Measurements from ENCODE around the gene SERBP1. TPM values are rescaled to one million over a fixed set of nuclear protein-coding genes. Genes with fewer than 3 reads are reported as not detected.

SERBP1 gene
- total and polyA plus RNA-seq, 2 of the 8 experiments (the other 6 are each of a cell fraction or from before 2014, with no cell fraction given): 229 to 536 TPM

DNA sequence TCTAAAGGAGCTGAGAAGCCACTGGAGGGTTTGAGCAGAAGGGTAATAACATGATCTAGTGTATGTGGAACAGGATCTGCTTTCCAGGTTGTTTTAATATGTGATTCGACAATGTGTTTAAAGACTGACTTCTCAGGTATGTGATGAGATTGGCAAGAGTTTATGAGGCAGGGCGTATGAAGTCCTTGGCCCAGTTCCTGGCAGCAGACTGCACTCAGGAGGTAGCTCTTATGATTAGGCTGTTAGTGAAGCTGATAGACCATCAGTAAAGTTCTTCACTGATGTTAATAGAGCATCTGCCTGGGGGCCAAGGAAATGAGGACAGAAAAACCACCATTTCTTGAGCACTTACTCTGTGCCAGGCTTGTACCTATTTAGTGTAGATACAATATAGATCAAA, 41.9 kb upstream of the SERBP1 start:
- Histone ChIP-seq H3K36me3 (ENCODE audit: control insufficient read depth in 2 of 4, insufficient read depth in 4 of 4, low read length in 3 of 4) (no peaks in the 10 kb centered on the region; a peak in 1 of 8 replicates), H4K20me1 (replicated peaks in 1 of 2; ENCODE audit: control insufficient read depth in 1 of 2, insufficient read depth in 2 of 2, low read length in 2 of 2) (no peaks in the 10 kb centered on the region), H3K14ac (ENCODE audit: insufficient read length) (no peak overlapping the region), H2BK20ac (ENCODE audit: low read length) (no peak overlapping the region), H2BK120ac (replicated peaks; ENCODE audit: low read depth, low read length) (no peak overlapping the region), H3K56ac (replicated peaks; ENCODE audit: insufficient read length, low read depth, low read length) (no peak overlapping the region), H2BK15ac (ENCODE audit: low read length) (no peak overlapping the region), H3K79me1 (ENCODE audit: low read depth, low read length) (no peaks in the 10 kb centered on the region), H2AFZ (ENCODE audit: low read length) (no peak overlapping the region), H3K18ac (ENCODE audit: extremely low read depth, low read length) (no peak overlapping the region), H2BK5ac (ENCODE audit: low read depth, low read length) (no peak overlapping the region), H3K4ac (replicated peaks; ENCODE audit: insufficient read length, low read depth, low read length) (no peak overlapping the region), H4K8ac (ENCODE audit: extremely low read depth, insufficient read depth, low read length) (no peak overlapping the region), H3K27me3 (replicated peaks in 1 of 4; ENCODE audit: control insufficient read depth in 3 of 4, extremely low read depth in 1 of 4, insufficient read depth in 3 of 4, low read length in 3 of 4) (no peaks in the 10 kb centered on the region), H2AK5ac (ENCODE audit: low read depth, low read length) (no peak overlapping the region), H3K23ac (ENCODE audit: insufficient read length) (no peak overlapping the region), H3K4me2 (ENCODE audit: insufficient read depth in 1 of 2, low read depth in 2 of 2, low read length in 2 of 2) (no peak overlapping the region), H3K79me2 (ENCODE audit: control insufficient read depth in 1 of 2, insufficient read depth in 2 of 2, low read length in 2 of 2) (no peaks in the 10 kb centered on the region), H2BK12ac (ENCODE audit: low read depth, low read length) (no peak overlapping the region), H3K9ac (replicated peaks in 1 of 4; ENCODE audit: extremely low read depth in 1 of 4, low read depth in 3 of 4, low read length in 3 of 4) (no peak overlapping the region), H3K4me1 (replicated peaks in 1 of 4; ENCODE audit: control insufficient read depth in 3 of 4, insufficient read depth in 4 of 4, low read length in 3 of 4) (no peaks in the 10 kb centered on the region), H3K23me2 (ENCODE audit: low read depth, low read length) (no peaks in the 10 kb centered on the region), H4K5ac (ENCODE audit: insufficient read length, low read depth, low read length) (no peak overlapping the region), H3K9me3 (ENCODE audit: insufficient read depth in 2 of 2, low read depth in 1 of 2, low read length in 1 of 2) (no peaks in the 10 kb centered on the region), H3K4me3 (ENCODE audit: extremely low read depth in 1 of 4, insufficient read depth in 2 of 4, low read depth in 3 of 4, low read length in 4 of 4) (no peak overlapping the region), H4K91ac (replicated peaks; ENCODE audit: insufficient read length, low read length) (no peak overlapping the region), H3K27ac (ENCODE audit: low read depth, low read length) (no peak overlapping the region)
- CTCF ChIA-PET (ENCODE audit: partially characterized antibody): interaction anchor here (0.9 to 1.6 kb wide), 5 partner anchors 13 to 261 kb away, joined by 3 to 8 read pairs (median 4); no protein-coding TSS in a partner anchor
- no peak for DNase-seq (ENCODE audit: low read depth in 1 of 2, low spot score in 2 of 2)
- FAIRE-seq: no peak
- TF ChIP-seq, protein P1, sequence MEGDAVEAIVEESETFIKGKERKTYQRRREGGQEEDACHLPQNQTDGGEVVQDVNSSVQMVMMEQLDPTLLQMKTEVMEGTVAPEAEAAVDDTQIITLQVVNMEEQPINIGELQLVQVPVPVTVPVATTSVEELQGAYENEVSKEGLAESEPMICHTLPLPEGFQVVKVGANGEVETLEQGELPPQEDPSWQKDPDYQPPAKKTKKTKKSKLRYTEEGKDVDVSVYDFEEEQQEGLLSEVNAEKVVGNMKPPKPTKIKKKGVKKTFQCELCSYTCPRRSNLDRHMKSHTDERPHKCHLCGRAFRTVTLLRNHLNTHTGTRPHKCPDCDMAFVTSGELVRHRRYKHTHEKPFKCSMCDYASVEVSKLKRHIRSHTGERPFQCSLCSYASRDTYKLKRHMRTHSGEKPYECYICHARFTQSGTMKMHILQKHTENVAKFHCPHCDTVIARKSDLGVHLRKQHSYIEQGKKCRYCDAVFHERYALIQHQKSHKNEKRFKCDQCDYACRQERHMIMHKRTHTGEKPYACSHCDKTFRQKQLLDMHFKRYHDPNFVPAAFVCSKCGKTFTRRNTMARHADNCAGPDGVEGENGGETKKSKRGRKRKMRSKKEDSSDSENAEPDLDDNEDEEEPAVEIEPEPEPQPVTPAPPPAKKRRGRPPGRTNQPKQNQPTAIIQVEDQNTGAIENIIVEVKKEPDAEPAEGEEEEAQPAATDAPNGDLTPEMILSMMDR (IDR thresholded peaks at IDR 0.05; ENCODE audit: control extremely low read depth in 1 of 3, insufficient read depth in 1 of 3, low read depth in 1 of 3, low read length in 3 of 3): no peak
- TF ChIP-seq TAF1 (IDR thresholded peaks at IDR 0.05; ENCODE audit: low read depth, low read length) (no peak), NRF1 (IDR thresholded peaks at IDR 0.05; ENCODE audit: low read depth, low read length) (no peak), EP300 (IDR thresholded peaks at IDR 0.05; ENCODE audit: borderline replicate concordance in 1 of 2, low read depth in 2 of 2, low read length in 2 of 2) (no peak), POLR2AphosphoS5 (IDR thresholded peaks at IDR 0.05; ENCODE audit: low read depth, low read length) (no peak), EGR1 (IDR thresholded peaks at IDR 0.05; ENCODE audit: borderline replicate concordance, low read depth, low read length) (no peak), TBP (IDR thresholded peaks at IDR 0.05; ENCODE audit: low read depth, low read length) (no peak)
- WGBS, 2 experiments (ENCODE audit: extremely low coverage in 1 of 2, insufficient coverage in 1 of 2, insufficient read length in 1 of 2, insufficient replicate concordance in 2 of 2, low coverage in 1 of 2, low lambda C conversion rate in 2 of 2, missing lambda C conversion rate in 1 of 2): 84% methylated on average over 2 of the region's 2 CpGs; no CpG with 5 or more reads in 1 of the 2 experiments
- POLR2A ChIA-PET (ENCODE audit: partially characterized antibody): interaction anchor here (1.0 kb wide), 1 partner anchor 65 kb away, joined by 3 read pairs; no protein-coding TSS in a partner anchor
